Fibroblast of the aortic adventitia (primary cell): ENCODE data around the gene MYCN. TPM values are rescaled to one million over a fixed set of nuclear protein-coding genes. Genes with fewer than 3 reads are reported as not detected.

Source experiments
- DNase-seq: peaks from one replicate; pipeline ENCODE4 v3.0.0-alpha.2; 2010; ENCODE audit warnings: low read depth
- H3K4me3 ChIP-seq: 2 replicates; pipeline ENCODE4 v1.5.1; 2011; ENCODE audit warnings: low read depth, mild to moderate bottlenecking, control low read depth, low read length, moderate library complexity
- total RNA-seq: library from RNA; depleted of rRNA; stranded (reverse); fragments of >200 nt; gene quantifications from 2 replicates; pipeline ENCODE4 v1.2.3, GENCODE V29; 2012; ENCODE audit warnings: low replicate concordance
- TF ChIP-seq, protein P1 (sequence below): IDR thresholded peaks from 2 replicates; pipeline ENCODE4 v1.5.1; 2011; ENCODE audit warnings: mild to moderate bottlenecking, low read length, control low read depth, inconsistent platforms; ENCODE audit not compliant: insufficient read depth

Gene MYCN
- not detected in 2 replicates for total RNA-seq

DNA sequence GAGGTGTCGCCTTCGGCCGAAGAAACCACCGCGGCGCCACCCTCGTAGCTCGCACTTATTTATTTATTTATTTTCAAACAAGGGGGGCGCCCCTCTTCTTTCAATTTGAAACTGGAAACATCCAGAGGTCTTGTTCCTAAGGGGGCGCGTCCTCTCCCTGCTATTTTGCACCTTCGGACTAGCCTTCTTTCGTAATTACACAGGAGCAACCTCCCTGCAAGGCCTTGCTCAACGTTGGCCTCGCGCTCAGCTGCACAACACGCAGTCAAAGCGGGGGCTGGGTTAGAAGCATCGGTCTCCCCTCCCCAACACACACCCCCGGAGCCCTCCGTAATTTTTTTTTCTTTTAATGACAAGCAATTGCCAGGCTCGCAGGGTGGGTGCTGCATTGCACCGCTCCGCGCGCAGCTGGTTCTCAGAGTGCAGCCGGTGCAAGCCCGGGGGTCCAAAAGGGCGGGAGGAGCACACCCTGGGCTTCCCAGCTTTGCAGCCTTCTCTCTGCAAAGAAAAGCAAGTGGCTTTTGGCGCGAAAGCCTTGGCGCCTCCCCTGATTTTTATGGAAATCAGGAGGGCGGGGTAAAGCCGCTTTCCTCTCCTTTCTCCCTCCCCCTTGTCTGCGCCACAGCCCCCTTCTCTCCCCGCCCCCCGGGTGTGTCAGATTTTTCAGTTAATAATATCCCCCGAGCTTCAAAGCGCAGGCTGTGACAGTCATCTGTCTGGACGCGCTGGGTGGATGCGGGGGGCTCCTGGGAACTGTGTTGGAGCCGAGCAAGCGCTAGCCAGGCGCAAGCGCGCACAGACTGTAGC, at the start of gene MYCN:
Gene MYCN (plus strand): TSS at position 697 of the 807 bp plus-strand sequence. CDS start 1,515 bp downstream, outside the sequence.
- TF ChIP-seq, protein P1, sequence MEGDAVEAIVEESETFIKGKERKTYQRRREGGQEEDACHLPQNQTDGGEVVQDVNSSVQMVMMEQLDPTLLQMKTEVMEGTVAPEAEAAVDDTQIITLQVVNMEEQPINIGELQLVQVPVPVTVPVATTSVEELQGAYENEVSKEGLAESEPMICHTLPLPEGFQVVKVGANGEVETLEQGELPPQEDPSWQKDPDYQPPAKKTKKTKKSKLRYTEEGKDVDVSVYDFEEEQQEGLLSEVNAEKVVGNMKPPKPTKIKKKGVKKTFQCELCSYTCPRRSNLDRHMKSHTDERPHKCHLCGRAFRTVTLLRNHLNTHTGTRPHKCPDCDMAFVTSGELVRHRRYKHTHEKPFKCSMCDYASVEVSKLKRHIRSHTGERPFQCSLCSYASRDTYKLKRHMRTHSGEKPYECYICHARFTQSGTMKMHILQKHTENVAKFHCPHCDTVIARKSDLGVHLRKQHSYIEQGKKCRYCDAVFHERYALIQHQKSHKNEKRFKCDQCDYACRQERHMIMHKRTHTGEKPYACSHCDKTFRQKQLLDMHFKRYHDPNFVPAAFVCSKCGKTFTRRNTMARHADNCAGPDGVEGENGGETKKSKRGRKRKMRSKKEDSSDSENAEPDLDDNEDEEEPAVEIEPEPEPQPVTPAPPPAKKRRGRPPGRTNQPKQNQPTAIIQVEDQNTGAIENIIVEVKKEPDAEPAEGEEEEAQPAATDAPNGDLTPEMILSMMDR: no peak
- peak; percentile 14 for DNase-seq
- H3K4me3 ChIP-seq: peak within 1 kb of the TSS; percentile 22

DNA sequence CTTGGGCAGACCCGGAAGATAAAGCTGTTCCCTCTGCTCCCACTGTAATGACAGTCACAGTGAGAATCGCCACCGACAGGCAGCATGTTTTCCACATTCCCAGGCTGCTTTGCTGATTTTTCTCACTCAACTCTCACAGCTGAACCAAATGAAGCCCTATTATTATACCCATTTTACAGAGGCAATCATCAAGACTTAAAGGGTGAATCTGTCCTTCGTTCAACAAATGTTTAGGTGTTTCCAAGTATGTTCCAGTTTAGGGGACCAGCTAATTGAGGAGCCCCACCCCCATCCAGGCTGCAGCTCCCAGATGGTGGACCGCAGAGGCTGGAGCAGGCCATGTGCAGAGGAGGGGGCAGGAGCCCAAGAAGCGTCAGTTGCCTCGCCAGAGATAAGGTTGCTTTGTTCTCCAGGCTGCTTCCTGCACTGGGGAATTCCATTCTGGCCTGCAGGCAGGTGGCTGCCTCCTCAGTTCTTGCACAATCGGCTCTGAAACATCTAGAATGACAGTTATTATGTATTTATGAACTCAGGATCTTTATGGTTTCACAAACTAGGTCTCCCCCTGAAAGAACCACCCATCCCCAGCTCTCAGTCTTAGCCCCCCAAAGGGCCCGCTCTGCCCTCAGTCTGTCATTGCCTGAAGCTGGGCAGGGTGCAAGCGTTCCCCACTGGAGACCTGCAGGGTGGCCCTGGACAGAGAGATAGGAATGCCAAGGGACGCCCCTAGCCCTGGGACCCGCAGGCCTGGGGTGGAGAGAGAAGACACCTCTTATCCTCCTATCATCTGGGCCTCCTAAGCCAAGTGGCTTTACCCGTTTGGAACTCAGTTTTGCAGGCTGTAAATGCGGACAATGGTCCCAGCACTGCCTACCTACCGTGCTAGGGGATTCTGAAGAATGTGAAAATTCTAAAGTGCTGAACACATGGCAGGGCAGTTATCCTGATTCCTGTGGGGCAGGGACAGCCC, 49.1 kb upstream of the MYCN start:
- TF ChIP-seq, protein P1: no peak
- no peak overlapping the region for H3K4me3 ChIP-seq
- no peak for DNase-seq

DNA sequence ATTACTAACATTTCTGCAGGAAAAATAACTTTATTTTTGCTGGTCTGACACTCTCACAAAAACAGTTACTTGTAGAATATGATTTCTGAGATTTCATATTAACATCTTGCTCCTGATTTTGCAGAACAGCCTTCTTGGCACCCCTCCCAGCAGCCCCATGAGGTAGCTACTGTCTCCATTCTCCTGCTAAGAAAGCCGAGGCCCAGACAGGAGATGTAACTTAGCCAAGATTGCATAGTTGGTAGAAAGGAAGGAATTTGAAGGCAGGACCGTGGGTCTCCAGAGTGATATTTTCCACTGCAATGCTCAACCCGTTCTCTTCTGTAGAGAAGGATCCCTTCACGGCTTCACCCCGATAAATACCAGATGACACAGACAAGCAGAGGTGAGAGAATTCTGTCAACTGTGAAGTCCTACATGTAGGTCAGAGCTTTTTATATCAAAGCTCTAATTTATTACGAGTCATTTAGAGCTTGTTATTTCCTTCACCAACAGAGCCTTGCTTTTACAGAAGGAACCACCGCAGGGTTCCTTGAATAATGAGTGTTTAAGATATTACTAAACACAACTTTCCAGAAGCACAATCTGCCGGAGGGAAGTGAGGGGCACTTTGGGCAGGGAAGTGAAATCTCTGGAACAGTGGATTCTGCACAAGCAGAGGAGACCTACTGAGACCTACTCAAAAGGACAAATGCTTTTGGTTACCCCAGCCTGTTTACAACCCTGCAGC, 48.0 kb upstream of the MYCN start:
- DNase-seq: no peak
- no peak overlapping the region for H3K4me3 ChIP-seq
- TF ChIP-seq, protein P1: no peak

DNA sequence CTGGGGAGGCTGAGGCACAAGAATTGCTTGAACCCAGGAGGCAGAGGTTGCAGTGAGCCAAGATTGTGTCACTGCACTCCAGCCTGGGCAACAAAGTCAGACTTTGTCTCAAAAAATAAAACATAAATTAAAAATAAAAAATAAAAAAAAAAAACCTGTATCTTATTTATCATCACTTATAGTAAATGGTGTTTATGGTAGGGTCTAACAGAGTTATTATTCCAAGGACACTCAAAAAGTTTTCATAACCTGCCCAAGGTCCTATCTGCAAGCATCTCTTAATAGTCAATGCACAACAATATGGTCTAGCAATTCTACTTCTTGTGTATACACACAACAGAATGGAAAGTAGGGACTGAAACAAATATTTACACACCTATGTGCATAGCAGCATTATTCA, 47.3 kb upstream of the MYCN start:
- DNase-seq: no peak
- H3K4me3 ChIP-seq: no peak overlapping the region
- TF ChIP-seq, protein P1: no peak

DNA sequence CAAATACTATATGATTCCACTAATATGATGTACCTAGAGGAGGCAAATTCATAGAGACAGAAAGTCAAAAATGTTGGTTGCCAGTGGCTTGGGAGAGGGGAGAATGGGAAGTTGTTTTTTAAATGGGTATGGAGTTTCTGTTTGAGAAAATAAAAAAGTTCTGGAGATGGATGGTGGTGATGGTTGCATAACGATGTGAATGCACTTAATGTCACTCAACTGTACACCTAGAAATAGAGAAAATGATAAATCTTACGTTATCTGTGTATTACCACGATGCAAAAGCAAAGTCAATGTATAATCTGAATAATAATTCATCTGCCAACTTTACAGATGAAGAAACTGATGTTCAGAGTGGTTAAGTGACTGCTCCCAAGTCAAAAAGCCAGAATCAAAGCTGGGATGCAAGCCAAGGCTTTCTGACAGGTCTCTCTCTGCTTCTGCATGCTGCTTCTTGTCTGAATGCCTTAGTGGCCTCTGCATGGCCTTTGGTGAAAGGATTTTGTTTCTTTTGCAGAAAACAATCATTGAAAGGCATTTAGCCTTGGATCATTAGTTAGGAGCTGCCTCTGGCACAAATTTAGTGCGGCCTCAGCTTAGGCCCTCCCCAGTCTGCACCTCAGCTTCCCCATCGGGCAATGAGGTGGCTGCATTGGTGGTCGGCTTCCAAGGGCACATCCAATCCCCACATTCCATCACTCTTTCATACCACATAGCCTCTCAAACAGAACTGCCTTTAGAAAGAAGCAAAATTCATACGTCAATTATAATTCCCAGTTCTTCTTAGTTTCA, 46.5 kb upstream of the MYCN start:
- no peak overlapping the region for H3K4me3 ChIP-seq
- TF ChIP-seq, protein P1: no peak
- DNase-seq: no peak
